Keratinocyte (primary cell): Measurements from ENCODE around the gene SCUBE2. TPM values are rescaled to one million over a fixed set of nuclear protein-coding genes. Genes with fewer than 3 reads are reported as not detected.

Source experiments
- DNase-seq: peaks from one replicate; pipeline ENCODE4 v3.0.0-alpha.2; 2011; ENCODE audit warnings: low read depth, missing footprints, low spot score
- FAIRE-seq: peaks from 2 replicates; lab custom pipeline; 2011; peaks lifted over from hg19 to GRCh38; lab: Jason Lieb, UNC
- H2AFZ ChIP-seq: 2 replicates; pipeline ENCODE4 v1.6.0; 2012; ENCODE audit warnings: low read length, control low read depth, inconsistent platforms; ENCODE audit not compliant: control insufficient read depth
- H3K27ac ChIP-seq: 2 replicates; pipeline ENCODE4 v1.5.1; 2011; ENCODE audit warnings: low read length; ENCODE audit not compliant: control insufficient read depth, insufficient read depth
- H3K27me3 ChIP-seq: 3 replicates; pipeline ENCODE4 v1.6.0; 2011; ENCODE audit warnings: low read length; ENCODE audit not compliant: control insufficient read depth, insufficient read depth; ENCODE audit errors: extremely low read depth
- H3K36me3 ChIP-seq, 2 experiments: 2 replicates in 1 of 2; 3 replicates in 1 of 2; pipeline ENCODE4 v1.5.1; 2011; ENCODE audit warnings: low read length in 2 of 2, mild to moderate bottlenecking in 1 of 2; ENCODE audit not compliant: control insufficient read depth in 2 of 2, insufficient read depth in 2 of 2; ENCODE audit errors: extremely low read depth in 1 of 2
- H3K4me1 ChIP-seq: 3 replicates; pipeline ENCODE4 v1.5.1; 2011; ENCODE audit warnings: low read length; ENCODE audit not compliant: control insufficient read depth, insufficient read depth; ENCODE audit errors: extremely low read depth
- H3K4me2 ChIP-seq: 3 replicates; pipeline ENCODE4 v1.6.0; 2011; ENCODE audit warnings: low read depth, low read length; ENCODE audit not compliant: control insufficient read depth, insufficient read depth; ENCODE audit errors: extremely low read depth
- H3K4me3 ChIP-seq, 3 experiments: fragments of 200-600 bp in 1 of 3; sonication (generic) in 1 of 3; 2 replicates in 2 of 3; 3 replicates in 1 of 3; pipeline ENCODE4 v1.5.1; 2011 to 2016; ENCODE audit warnings: low read length in 3 of 3, mild to moderate bottlenecking in 3 of 3, control low read depth in 2 of 3, inconsistent platforms in 1 of 3, low read depth in 1 of 3, mixed read lengths in 1 of 3, mixed run types in 1 of 3, moderate library complexity in 1 of 3; ENCODE audit not compliant: control insufficient read depth in 2 of 3, insufficient read depth in 2 of 3; ENCODE audit errors: extremely low read depth in 1 of 3
- H3K79me2 ChIP-seq: 2 replicates; pipeline ENCODE4 v1.6.0; 2012; ENCODE audit warnings: low read length; ENCODE audit not compliant: control insufficient read depth, insufficient read depth
- H3K9ac ChIP-seq: 3 replicates; pipeline ENCODE4 v1.6.0; 2011; ENCODE audit warnings: low read length; ENCODE audit not compliant: control insufficient read depth, insufficient read depth; ENCODE audit errors: extremely low read depth
- H3K9me1 ChIP-seq: 3 replicates; pipeline ENCODE4 v1.6.0; 2011; ENCODE audit warnings: low read length; ENCODE audit not compliant: control insufficient read depth, insufficient read depth; ENCODE audit errors: extremely low read depth
- H3K9me3 ChIP-seq: 2 replicates; pipeline ENCODE4 v1.5.1; 2012; ENCODE audit warnings: low read depth, low read length; ENCODE audit not compliant: control insufficient read depth
- H4K20me1 ChIP-seq: 3 replicates; pipeline ENCODE4 v1.6.0; 2011; ENCODE audit warnings: low read length; ENCODE audit not compliant: control insufficient read depth, insufficient read depth; ENCODE audit errors: extremely low read depth
- CTCF ChIP-seq, 3 experiments: IDR thresholded peaks in 1 of 3; conservative IDR thresholded peaks in 1 of 3; optimal IDR thresholded peaks in 1 of 3; 2 replicates in 2 of 3; 3 replicates in 1 of 3; pipeline versions ENCODE3 to v1.5.1; 2011; ENCODE audit warnings: low read length in 3 of 3, mild to moderate bottlenecking in 3 of 3, moderate library complexity in 2 of 3, control low read depth in 1 of 3, inconsistent platforms in 1 of 3; ENCODE audit not compliant: insufficient read depth in 2 of 3; ENCODE audit errors: extremely low read depth in 1 of 3
- EZH2 ChIP-seq: IDR thresholded peaks from one replicate; pipeline ENCODE4 v1.6.1; 2012; ENCODE audit warnings: inconsistent platforms, mild to moderate bottlenecking, low read length, moderate library complexity
- dilution Hi-C: fragments of 300-500 bp; cut with MboI; formaldehyde crosslinking; loops from one replicate; pipeline ENCODE4 v1.7.0; 2020; ENCODE audit warnings: low sequenced_read_pairs; ENCODE audit not compliant: extremely low pct_ligation_motif_present
- polyA plus RNA-seq, 5 experiments: library from polyadenylated mRNA; depleted of rRNA in 3 of 5; stranded (reverse) in 3 of 5; stranded (forward) in 1 of 5; unstranded in 1 of 5; fragments of >200 nt; gene quantifications; 1 replicate in 1 of 5; 2 replicates in 3 of 5; 3 replicates in 1 of 5; pipeline versions ENCODE4 v1.2.1 to v1.2.3, GENCODE V29; 2011 to 2012; ENCODE audit warnings: missing spikeins in 2 of 5, low read depth in 1 of 5, low replicate concordance in 1 of 5

Gene SCUBE2
- polyA plus RNA-seq, 1 donor (not counting 4 experiments of a cell fraction or from before 2014, with no cell fraction given): 1.5 TPM

GRCh38 chr11:9104580-9104979 is 13.2 kb upstream of the SCUBE2 start:
- Histone ChIP-seq H3K79me2 (no peaks in the 10 kb centered on the region), H3K4me2 (no peak overlapping the region), H3K9ac (no peak overlapping the region), H2AFZ (no peak overlapping the region), H3K27ac (no peak overlapping the region), H3K36me3 (no peaks in the 10 kb centered on the region), H3K9me3 (no peaks in the 10 kb centered on the region), H3K4me3 (no peak overlapping the region), H3K4me1 (peaks cover under 1% of the 10 kb centered on the region), H3K9me1 (no peaks in the 10 kb centered on the region), H3K27me3 (no peaks in the 10 kb centered on the region), H4K20me1 (no peaks in the 10 kb centered on the region)
- TF ChIP-seq EZH2 (no peak), CTCF (optimal IDR thresholded peaks at IDR 0.05 in 1 of 3, IDR thresholded peaks at IDR 0.05 in 1 of 3, conservative IDR thresholded peaks at IDR 0.05 in 1 of 3; ENCODE audit: extremely low read depth in 1 of 3, insufficient read depth in 2 of 3, low read length in 3 of 3) (no peak)
- dilution Hi-C loops: no loop called here
- DNase-seq: no peak
- FAIRE-seq: no peak

GRCh38 chr11:9103542-9104276 is 12.3 kb upstream of the SCUBE2 start:
- dilution Hi-C loops: no loop called here
- no peak overlapping the region for H3K4me2 ChIP-seq
- no peak for DNase-seq

More at GRCh38 chr11:9103542-9104276, 12.3 kb upstream of the SCUBE2 start:
- TF ChIP-seq CTCF (optimal IDR thresholded peaks at IDR 0.05 in 1 of 3, IDR thresholded peaks at IDR 0.05 in 1 of 3, conservative IDR thresholded peaks at IDR 0.05 in 1 of 3; ENCODE audit: extremely low read depth in 1 of 3, insufficient read depth in 2 of 3, low read length in 3 of 3) (no peak), EZH2 (no peak)
- no peak overlapping the region for H2AFZ ChIP-seq
- H3K27me3 ChIP-seq: no peaks in the 10 kb centered on the region
- H3K27ac ChIP-seq: no peak overlapping the region
- H3K79me2 ChIP-seq: no peaks in the 10 kb centered on the region
- FAIRE-seq: no peak
- no peaks in the 10 kb centered on the region for H3K9me1 ChIP-seq
- H3K9ac ChIP-seq: no peak overlapping the region
- H4K20me1 ChIP-seq: no peaks in the 10 kb centered on the region
- no peaks in the 10 kb centered on the region for H3K36me3 ChIP-seq
- H3K4me3 ChIP-seq: no peak overlapping the region
- no peaks in the 10 kb centered on the region for H3K9me3 ChIP-seq
- H3K4me1 ChIP-seq: no peaks in the 10 kb centered on the region
